Mucosa of stomach (tissue), 1 donor: Measurements from ENCODE around the gene PROCA1.
"Not testable (repeated sequence)": the region's sequence is repeated elsewhere in the genome, so short reads cannot be mapped to it uniquely, and the experiment has no call there.

ENCODE experiments used
- H3K27me3 ChIP-seq: one replicate; pipeline ENCODE4 v1.7.0; 2013; ENCODE audit warnings: mild to moderate bottlenecking, low read length; ENCODE audit not compliant: control insufficient read depth, insufficient read depth
- H3K36me3 ChIP-seq: one replicate; pipeline ENCODE4 v1.7.0; 2013; ENCODE audit warnings: low read length; ENCODE audit not compliant: control insufficient read depth, insufficient read depth
- H3K4me1 ChIP-seq: one replicate; pipeline ENCODE4 v1.7.0; 2013; ENCODE audit warnings: mild to moderate bottlenecking, low read length; ENCODE audit not compliant: control insufficient read depth, insufficient read depth
- H3K4me3 ChIP-seq: one replicate; pipeline ENCODE4 v1.7.0; 2013; ENCODE audit warnings: low read length
- H3K9ac ChIP-seq: one replicate; pipeline ENCODE4 v1.7.0; 2013; ENCODE audit warnings: mild to moderate bottlenecking, low read length, moderate library complexity
- H3K9me3 ChIP-seq: one replicate; pipeline ENCODE4 v1.7.0; 2013; ENCODE audit warnings: mild to moderate bottlenecking, low read length, moderate library complexity; ENCODE audit not compliant: control insufficient read depth
- donor health status: Pancreatic carcinoma.

Gene PROCA1

DNA sequence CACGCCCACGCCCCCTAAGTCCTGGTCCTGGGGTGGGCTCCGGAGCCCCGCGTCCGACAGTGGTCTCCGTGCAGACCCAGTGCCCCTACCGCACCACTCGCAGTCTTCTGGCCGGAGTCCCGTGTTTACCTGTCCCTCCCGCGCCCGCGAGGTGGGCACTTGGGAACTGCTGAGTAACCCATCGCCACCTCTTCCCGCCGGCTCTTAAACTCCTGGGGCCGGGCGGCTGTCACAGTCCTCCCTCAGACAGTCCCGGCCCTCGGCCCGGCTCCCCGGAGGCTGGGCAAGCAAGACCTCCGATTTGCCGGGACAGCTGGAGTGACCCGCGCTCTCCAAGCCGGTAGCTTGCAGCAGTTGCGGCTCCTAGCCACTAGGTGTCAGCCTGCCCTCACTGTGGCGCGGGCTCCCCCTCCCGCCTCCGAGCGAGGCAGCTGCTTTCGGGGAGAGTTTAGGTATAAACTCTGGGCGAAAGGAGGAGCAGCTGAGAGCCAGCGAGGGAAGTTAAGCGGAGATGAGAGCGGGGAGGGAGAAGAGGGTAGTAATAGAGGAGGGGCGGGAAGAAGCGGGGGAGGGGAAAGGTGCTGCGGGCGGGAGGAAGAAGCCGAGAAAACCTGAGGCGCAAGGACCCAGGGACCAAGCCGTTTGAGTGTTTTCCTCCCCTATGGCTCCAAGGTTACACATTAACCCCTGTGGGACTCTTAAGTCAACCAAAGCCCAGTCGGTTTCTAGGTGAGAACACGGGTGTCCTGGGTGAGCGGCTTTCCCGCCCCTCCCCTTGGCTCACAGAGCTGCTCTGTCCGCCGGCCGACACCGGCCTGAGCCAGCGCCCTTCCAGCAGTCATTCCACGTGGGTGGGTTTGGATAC lies 15.2 kb upstream of the PROCA1 start:
- Histone ChIP-seq H3K9me3 (no peaks in the 10 kb centered on the region), H3K36me3 (peaks cover 11% of the 10 kb centered on the region), H3K4me1 (peaks cover 56% of the 10 kb centered on the region), H3K9ac (peak overlapping the region; percentile 96), H3K4me3 (peak overlapping the region; percentile 51), H3K27me3 (no peaks in the 10 kb centered on the region)

DNA sequence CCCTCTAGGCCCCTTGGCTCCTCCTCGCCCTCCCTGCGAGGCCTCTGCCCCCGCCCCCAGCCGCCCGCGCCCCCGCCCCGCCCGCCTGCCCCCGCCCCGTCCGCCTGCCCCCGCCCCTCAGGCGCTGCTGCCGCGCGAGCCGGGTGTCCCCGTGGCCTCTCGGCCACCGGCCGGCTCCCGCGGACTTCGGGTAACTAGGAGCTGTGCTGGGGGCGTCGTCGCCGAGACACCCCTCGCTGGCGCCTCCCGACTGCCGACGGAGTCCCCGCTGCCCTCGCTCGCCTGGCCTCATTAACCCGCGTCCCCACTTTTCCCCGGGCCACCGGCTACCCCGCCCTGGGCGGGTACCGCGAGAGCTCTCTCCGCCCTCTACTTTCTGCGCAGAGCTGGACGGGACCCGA lies 14.5 kb upstream of the PROCA1 start, which contains the start of gene TLCD1:
Gene TLCD1, minus strand, starts transcription at position 8 of the 401 bp plus-strand sequence. CDS start 136 bp downstream, outside the sequence.
- no peaks in the 10 kb centered on the region for H3K27me3 ChIP-seq
- H3K4me1 ChIP-seq, result peaks cover 56% of the 10 kb centered on the region
- H3K36me3 ChIP-seq, result peaks cover 11% of the 10 kb centered on the region
- H3K9ac ChIP-seq, result peak within 1 kb of the TSS; percentile 96
- peak within 1 kb of the TSS; percentile 51 for H3K4me3 ChIP-seq
- no peaks in the 10 kb centered on the region for H3K9me3 ChIP-seq

DNA sequence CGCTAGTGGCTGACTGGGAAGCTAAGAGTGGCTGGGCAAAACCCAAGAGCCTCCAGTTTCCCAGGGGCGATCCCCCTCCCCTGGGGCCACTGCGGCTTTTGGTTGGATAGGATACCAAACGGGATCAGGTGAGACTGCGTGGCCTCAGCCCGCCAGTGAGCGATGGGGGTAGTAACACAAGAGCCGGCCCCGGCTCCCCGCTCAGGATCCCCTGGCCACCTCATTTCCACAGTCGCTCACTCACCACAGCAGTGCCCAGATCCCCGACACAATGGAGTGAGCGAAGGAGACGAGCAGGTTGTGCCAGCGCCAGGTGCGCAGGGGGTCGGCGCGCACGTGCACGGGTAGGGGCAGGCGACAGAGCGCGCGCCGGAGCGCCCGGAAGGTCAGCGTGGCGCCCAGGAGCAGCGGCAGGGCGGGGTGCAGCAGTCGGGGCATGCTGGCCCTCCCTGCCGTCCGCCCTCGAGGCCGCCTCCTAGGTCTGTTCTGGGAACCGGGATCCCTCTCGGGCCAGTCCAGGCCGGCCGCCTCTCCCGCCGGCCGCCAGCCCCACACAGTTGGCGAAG lies 14.1 kb upstream of the PROCA1 start:
- Histone ChIP-seq H3K9ac (peak overlapping the region; percentile 70), H3K36me3 (peaks cover 11% of the 10 kb centered on the region), H3K4me1 (peaks cover 56% of the 10 kb centered on the region), H3K27me3 (no peaks in the 10 kb centered on the region), H3K9me3 (no peaks in the 10 kb centered on the region), H3K4me3 (peak overlapping the region; percentile 40)

DNA sequence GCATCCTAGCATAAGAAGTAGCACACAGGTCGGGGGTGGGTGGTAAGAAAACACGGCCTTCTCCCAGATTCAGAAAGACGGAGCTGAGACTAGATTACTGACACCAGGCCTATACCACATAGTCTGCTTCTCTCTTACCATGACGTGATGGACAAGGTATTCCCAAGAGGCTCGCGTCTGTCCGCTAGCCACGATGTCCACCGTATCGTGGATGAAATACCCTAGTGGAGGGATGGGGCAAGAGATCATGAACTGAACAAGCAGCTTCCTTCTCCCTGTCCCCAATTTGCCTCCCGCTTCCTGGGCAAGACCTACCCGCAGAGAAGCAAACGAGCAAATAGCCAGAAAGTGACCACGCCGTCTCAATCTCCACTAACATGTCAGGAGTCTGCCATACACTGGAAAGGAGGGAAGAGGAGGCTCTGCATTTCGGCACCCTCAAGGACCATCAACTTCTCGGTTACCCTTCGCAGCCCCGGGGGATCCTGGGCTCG lies 13.5 kb upstream of the PROCA1 start:
- peak overlapping the region; percentile 70 for H3K9ac ChIP-seq
- no peaks in the 10 kb centered on the region for H3K27me3 ChIP-seq
- no peaks in the 10 kb centered on the region for H3K9me3 ChIP-seq
- H3K4me1 ChIP-seq, result peaks cover 61% of the 10 kb centered on the region
- H3K36me3 ChIP-seq, result peaks cover 11% of the 10 kb centered on the region
- peak overlapping the region; percentile 40 for H3K4me3 ChIP-seq

DNA sequence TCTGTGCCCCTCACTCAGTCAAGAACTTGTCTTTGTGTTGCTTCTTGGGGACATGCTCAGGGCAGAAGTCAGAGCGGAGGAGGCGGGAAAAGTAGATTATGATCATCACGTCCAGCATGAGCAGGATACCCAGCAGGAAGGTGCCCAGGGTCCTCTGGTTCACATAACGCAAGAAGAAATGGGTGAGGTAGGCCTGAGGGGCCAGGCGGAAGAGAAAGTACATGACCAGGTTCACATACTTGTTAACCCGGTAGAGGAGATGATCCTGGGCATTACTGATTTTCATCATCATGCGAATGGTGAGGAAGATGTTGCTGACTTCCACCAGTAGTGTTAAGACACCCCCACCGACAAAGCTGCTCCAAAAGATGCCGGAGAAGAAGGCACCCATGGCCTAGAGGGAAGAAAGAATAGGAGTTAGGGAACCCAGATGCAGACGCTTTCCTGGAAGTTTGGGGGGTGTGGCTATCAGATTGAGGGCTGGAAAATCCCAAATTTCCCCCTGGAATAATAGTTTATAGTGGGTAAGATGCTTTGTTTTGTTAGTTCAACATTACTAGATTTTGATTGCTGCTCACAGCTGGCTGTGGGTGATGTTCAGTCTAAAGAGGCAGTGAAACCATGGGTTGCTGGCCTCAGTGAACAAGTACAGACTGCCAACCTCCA lies 12.9 kb upstream of the PROCA1 start:
- no peaks in the 10 kb centered on the region for H3K27me3 ChIP-seq
- no peaks in the 10 kb centered on the region for H3K9me3 ChIP-seq
- H3K36me3 ChIP-seq, result peaks cover 11% of the 10 kb centered on the region
- H3K4me3 ChIP-seq, result no peak overlapping the region
- H3K4me1 ChIP-seq, result peaks cover 57% of the 10 kb centered on the region
- H3K9ac ChIP-seq, result peak overlapping the region; percentile 70

DNA sequence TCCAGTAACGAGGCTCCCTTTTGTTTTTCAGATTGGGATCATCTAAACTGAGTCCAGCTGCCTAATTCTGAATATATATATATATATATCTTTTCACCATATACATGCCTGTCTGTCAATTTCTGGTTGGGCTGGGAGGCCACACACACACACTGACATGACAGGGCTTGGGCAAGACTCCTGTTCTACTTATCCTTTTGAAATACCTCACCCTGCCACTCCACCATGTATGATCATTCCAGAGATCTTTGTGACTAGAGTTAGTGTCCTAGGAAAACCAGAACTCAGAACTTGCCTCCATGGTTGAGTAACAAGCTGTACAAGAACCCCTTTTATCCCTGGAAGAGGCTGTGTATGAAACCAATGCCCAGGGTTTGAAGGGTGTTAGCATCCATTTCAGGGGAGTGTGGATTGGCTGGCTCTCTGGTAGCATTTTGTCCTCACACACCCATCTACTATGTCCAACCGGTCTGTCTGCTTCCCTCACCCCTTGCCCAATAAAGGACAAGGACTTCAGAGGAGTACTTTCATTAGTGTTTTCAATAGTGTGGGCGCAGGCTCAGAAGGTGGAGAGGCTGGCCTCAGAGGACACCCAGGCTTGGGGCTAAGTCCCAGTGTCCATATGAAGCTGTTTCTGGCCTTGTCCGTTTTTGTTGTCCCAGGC lies 12.3 kb upstream of the PROCA1 start:
- peaks cover 11% of the 10 kb centered on the region for H3K36me3 ChIP-seq
- not testable (repeated sequence) for H3K9ac ChIP-seq, H3K27me3 ChIP-seq, H3K4me3 ChIP-seq, H3K9me3 ChIP-seq
- H3K4me1 ChIP-seq, result peaks cover 51% of the 10 kb centered on the region

DNA sequence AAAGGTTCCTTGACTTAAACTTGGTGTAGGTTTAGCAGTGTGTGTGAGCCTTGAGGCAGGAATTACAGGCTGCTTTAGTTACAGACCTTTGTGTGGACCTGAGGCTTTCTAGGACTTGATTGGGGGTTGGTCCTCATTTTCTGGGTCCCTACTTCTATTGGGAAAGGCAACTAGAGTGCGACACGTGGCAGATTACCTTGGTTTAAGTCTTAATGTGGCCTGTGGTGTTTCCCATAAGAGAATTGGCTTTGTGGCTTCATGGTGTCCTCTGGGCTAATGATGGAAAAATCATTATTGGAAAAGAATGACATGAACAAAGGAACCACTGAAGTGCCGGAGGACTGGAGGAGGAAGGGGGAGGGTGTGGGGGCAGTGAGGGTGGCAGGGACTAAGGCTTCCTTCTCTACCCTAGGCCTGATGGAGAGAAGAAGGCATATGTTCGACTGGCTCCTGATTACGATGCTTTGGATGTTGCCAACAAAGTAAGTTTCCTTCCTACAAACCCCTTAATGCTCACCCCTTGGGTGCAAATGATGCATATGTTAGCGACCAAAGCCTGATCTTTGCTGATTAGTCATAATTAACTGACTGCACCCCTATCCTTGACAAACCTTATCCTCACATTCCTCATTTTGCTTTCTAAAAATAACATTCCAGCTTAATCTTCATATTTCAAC lies 11.6 kb upstream of the PROCA1 start:
- Histone ChIP-seq H3K4me1 (peaks cover 53% of the 10 kb centered on the region), H3K9ac (no peak overlapping the region), H3K27me3 (no peaks in the 10 kb centered on the region)

DNA sequence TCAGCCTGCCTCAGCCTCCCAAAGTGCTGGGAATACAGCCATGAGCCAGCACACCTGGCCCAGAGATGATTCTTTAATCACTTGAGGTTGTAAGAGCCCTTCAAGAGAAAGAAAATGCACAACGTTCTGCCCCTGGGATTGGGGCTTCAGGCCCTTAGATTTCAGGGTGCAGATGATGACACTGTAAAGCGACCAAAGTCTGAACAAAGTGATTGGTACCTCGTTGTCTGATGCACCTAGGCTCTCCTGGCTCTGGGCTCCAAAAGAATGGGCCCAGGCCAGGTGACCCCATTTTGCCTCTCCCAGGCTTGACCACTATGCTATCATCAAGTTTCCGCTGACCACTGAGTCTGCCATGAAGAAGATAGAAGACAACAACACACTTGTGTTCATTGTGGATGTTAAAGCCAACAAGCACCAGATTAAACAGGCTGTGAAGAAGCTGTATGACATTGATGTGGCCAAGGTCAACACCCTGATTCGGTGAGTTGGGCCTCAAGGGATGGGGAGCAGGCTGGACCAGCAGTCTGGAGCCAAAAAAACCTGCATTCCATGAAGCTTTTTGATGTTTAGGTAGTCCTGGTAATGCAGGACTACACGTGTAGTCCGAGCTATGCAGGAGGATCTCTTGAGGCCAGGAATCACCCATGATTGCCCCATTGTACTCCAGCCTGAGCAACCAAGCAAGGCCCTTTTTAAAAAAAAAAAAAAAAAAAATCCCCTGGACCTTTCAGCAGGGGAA lies 10.9 kb upstream of the PROCA1 start:
- H3K9ac ChIP-seq, result peak overlapping the region; percentile 85
- peaks cover 52% of the 10 kb centered on the region for H3K4me1 ChIP-seq
- H3K27me3 ChIP-seq, result no peaks in the 10 kb centered on the region
- no peaks in the 10 kb centered on the region for H3K9me3 ChIP-seq
- peaks cover 11% of the 10 kb centered on the region for H3K36me3 ChIP-seq
- H3K4me3 ChIP-seq, result no peak overlapping the region

More for the DNA sequence above, 11.6 kb upstream of the PROCA1 start:
- Histone ChIP-seq H3K4me3 (no peak overlapping the region), H3K36me3 (peaks cover 11% of the 10 kb centered on the region), H3K9me3 (no peaks in the 10 kb centered on the region)

DNA sequence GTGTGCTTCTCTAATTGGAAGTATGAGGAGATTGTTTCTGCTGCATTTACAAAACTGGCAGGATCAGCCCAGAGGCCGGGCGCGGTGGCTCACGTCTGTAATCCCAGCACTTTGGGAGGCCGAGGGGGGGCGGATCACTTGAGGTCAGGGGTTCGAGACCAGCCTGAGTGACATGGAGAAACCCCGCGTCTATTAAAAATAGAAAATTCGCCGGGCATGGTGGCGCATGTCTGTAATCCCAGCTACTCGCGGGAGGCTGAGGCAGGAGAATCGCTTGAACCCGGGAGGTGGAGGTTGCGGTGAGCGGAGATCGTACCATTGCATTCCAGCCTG lies 9.3 kb upstream of the PROCA1 start:
- Histone ChIP-seq H3K4me3 (peak overlapping the region; percentile 39), H3K36me3 (peaks cover 11% of the 10 kb centered on the region), H3K4me1 (peaks cover 47% of the 10 kb centered on the region), H3K9ac (peak overlapping the region; percentile 85)
- H3K27me3 ChIP-seq, H3K9me3 ChIP-seq: not testable (repeated sequence)

DNA sequence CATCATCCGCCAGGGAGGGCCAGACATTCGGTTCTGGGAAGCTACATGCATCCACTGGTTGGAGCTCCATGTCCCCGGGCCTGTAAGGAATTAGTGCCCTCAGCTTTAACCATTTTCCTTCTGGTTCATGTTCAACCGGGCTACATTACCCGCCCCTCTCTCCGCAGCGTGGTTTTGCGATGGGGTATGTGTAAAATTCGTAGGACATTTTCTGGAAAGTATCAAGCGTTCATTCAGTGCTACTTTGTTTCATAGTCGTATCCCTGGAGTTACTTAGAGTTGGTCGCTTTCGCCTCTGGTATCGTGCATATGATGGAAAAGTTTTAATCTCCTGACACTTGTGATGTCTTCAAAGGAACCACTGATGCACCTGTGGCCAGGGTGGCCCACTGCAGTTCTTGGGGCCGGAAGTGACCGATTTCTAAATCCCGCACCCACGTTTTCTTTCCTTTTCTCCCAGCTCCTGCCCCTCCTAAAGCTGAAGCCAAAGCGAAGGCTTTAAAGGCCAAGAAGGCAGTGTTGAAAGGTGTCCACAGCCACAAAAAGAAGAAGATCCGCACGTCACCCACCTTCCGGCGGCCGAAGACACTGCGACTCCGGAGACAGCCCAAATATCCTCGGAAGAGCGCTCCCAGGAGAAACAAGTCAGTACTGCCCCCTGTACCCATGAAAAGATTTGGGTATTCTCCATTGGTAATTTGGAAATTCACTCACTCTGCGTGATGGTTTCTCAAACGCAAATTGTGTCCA lies 8.7 kb upstream of the PROCA1 start:
- Histone ChIP-seq H3K4me1 (peaks cover 43% of the 10 kb centered on the region), H3K4me3 (peak overlapping the region; percentile 39)

More for the DNA sequence above, 8.7 kb upstream of the PROCA1 start:
- no peaks in the 10 kb centered on the region for H3K9me3 ChIP-seq
- H3K27me3 ChIP-seq, result peaks cover 7% of the 10 kb centered on the region
- H3K36me3 ChIP-seq, result peaks cover 11% of the 10 kb centered on the region
- peak overlapping the region; percentile 85 for H3K9ac ChIP-seq
